ENCODE data around the gene TMED9. TPM values are rescaled to one million over a fixed set of nuclear protein-coding genes. Genes with fewer than 3 reads are reported as not detected.
A peak's percentile ranks its signal among the peaks of the same experiment; 100 is the strongest.

The TMED9 gene
- total RNA-seq, 4 donors from 2014 or later: 81.0 to 129 (median 105) TPM

GRCh38 chr5:177600508-177601018 is 8.6 kb downstream of the TMED9 start:
- ATAC-seq (ENCODE audit: low FRiP score) (peak; percentile 20), DNase-seq (ENCODE audit: low spot score) (no peak)
- no peak for TF ChIP-seq CTCF (IDR thresholded peaks at IDR 0.05)

DNA sequence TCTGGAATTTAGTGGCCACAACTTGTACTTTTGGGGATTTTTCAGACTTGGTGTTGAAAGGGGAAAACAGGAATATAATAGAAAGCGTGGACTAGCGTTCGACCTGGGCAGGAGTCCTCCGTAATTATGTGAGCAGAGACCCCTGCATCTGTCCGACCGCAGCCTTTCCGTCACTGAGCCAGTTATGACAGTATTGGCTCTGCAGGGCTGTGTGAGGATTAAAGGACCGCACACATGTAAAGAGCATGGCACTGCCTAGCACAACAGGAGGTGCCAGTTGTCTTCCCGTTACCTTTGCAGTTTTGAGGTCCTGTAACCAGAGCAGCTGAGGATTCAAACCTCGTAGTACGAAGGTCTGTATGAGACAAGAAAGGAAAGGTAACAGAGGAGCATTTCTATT is 9.1 kb downstream of the TMED9 start:
- DNase-seq (ENCODE audit: low spot score): no peak
- no peak for ATAC-seq (ENCODE audit: low FRiP score)
- TF ChIP-seq CTCF (IDR thresholded peaks at IDR 0.05): no peak

- ATAC-seq (ENCODE audit: low FRiP score): no peak
- TF ChIP-seq CTCF (IDR thresholded peaks at IDR 0.05): no peak
- DNase-seq (ENCODE audit: low spot score): no peak
These were observed 9.8 kb downstream of the TMED9 start for GRCh38 chr5:177601577-177602457.

- TF ChIP-seq CTCF (IDR thresholded peaks at IDR 0.05): no peak
- no peak for DNase-seq (ENCODE audit: low spot score)
- no peak for ATAC-seq (ENCODE audit: low FRiP score)
These were observed 10.4 kb downstream of the TMED9 start for GRCh38 chr5:177602458-177602830.

- DNase-seq (ENCODE audit: low spot score) (no peak), ATAC-seq (ENCODE audit: low FRiP score) (no peak)
- no peak for TF ChIP-seq CTCF (IDR thresholded peaks at IDR 0.05)
These were observed 11.6 kb downstream of the TMED9 start for GRCh38 chr5:177603631-177604030.

DNA sequence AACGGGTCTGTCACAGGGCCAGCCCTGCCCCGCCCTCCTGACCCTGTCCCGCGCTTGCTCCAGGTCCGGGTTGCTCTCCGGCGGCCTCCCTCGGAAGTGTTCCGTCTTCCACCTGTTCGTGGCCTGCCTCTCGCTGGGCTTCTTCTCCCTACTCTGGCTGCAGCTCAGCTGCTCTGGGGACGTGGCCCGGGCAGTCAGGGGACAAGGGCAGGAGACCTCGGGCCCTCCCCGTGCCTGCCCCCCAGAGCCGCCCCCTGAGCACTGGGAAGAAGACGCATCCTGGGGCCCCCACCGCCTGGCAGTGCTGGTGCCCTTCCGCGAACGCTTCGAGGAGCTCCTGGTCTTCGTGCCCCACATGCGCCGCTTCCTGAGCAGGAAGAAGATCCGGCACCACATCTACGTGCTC is 12.1 kb downstream of the TMED9 start:
- DNase-seq (ENCODE audit: low spot score) (no peak), ATAC-seq (ENCODE audit: low FRiP score) (no peak)
- no peak for TF ChIP-seq CTCF (IDR thresholded peaks at IDR 0.05)

DNA sequence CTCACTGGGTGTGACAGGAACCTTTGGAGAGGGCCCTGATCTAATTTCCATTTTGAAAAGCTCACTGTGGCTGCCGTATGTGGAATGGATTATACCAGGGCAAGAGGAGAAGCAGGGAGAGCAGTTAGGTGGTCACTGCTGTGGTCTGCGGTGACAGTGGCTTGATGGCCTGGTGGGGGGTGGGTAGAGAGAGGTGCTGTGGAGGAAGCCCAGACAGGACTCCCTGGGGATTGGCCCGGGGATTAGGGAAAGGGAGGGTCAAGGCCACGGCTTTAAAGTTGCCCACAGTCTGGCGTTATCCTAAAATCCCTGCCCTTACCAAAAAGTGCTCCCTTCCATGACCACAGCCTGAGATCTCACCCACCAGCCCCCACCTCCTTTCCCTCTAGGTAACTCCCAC is 12.7 kb downstream of the TMED9 start:
- ATAC-seq (ENCODE audit: low FRiP score) (no peak), DNase-seq (ENCODE audit: low spot score) (no peak)
- TF ChIP-seq CTCF (IDR thresholded peaks at IDR 0.05): no peak

All from omental fat pad (tissue), 4 donors.